ENCODE data around the gene FAM25C.
"Not testable (repeated sequence)": the region's sequence is repeated elsewhere in the genome, so short reads cannot be mapped to it uniquely, and the experiment has no call there.

Gene FAM25C

DNA sequence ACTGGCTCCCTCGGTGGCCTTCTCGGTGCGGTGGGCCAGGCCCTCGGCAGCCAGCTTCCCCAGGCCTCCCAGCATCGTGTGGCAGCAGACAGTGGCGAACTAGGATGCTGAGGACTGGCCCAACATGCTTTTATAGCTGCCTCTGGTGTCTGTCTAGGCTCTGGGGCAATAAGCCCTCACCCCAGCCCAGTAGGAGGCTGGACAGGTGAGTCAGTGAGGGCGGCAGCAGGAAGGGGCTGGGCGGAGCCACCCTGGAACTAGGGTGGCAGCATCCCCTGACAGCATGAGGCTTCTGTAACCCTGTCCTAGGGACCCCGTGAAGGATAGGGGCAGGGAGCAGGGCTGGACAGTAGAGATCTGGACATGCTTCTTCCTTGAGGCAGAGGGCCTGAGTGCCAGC lies at the start of gene FAM25C:
Gene FAM25C, minus strand, starts transcription at position 101 of the 400 bp plus-strand sequence. Its CDS starts 26 bp downstream, at position 75.
- H3K4me3 ChIP-seq (ENCODE audit: low read depth, low read length); H3K36me3 ChIP-seq (replicated peaks); DNase-seq; H3K27ac ChIP-seq; in situ Hi-C loops (cut with HindIII; ENCODE audit: low pct_ligation_motif_present, low sequenced_read_pairs); H3K27me3 ChIP-seq (replicated peaks): not testable (repeated sequence)

DNA sequence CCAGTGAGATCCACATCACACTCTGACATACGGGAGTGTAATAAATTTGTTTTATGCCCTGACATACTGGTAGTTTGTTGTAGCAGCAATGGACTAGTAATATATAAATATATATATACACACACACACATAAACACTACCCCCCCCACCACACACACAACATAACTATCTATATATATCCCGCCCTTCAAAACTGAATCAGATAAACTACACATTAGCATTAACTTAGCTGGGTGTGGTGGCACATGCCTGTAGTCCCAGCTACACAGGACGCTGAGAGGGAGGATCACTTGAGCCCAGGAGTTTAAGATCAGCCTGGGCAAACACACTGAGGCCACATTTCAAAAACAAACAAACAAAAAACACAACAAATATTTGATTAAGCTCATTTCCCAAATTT lies 45.0 kb upstream of the FAM25C start:
- H3K4me3 ChIP-seq (ENCODE audit: low read depth, low read length); in situ Hi-C loops (cut with HindIII; ENCODE audit: low pct_ligation_motif_present, low sequenced_read_pairs): not testable (repeated sequence)

DNA sequence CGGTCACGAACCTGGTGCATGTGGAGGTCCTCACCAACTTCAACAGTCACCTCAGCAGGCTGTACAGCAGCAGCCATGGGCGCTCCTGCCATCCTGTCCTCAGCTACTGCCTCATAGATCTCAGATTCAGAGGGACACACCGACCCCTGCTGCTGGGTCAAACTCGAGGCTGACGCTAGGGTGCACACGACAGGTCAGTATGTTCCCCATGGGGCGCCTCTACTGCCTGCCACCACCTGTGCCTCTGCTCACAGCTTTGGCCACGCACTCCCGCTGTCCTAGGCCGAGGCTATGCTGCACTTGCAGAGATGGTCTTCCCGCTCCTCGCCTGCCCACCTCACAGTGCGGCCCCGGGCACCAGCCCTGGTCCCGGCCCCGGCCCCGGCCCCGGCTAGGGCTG lies 31.8 kb upstream of the FAM25C start:
- H3K27ac ChIP-seq; H3K27me3 ChIP-seq (replicated peaks); DNase-seq; H3K36me3 ChIP-seq (replicated peaks); H3K4me3 ChIP-seq (ENCODE audit: low read depth, low read length); in situ Hi-C loops (cut with HindIII; ENCODE audit: low pct_ligation_motif_present, low sequenced_read_pairs): not testable (repeated sequence)

More for the DNA sequence above, 45.0 kb upstream of the FAM25C start:
- not testable (repeated sequence) for DNase-seq; H3K27me3 ChIP-seq (replicated peaks); H3K27ac ChIP-seq; H3K36me3 ChIP-seq (replicated peaks)

DNA sequence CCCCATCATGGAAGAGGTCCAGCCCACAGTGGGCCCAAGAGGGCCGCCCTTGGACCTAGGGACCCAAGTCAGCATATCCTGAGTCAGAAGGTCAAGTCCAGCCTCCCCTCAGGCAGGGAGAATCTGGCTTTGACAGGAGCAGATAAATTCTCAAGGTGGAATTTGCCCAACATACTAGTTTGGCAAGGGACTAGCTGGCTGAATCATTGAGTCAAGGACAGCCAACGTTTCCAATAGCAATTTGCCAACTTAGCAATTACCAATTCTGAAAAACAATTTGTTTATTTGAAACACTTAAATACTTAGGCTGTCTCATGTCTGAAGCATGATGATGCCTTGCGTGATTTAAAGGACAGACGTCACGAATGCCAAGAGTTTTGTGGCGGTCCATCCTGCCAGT lies 2.7 kb upstream of the FAM25C start:
- H3K27me3 ChIP-seq (replicated peaks); H3K27ac ChIP-seq; H3K4me3 ChIP-seq (ENCODE audit: low read depth, low read length); DNase-seq; in situ Hi-C loops (cut with HindIII; ENCODE audit: low pct_ligation_motif_present, low sequenced_read_pairs); H3K36me3 ChIP-seq (replicated peaks): not testable (repeated sequence)

DNA sequence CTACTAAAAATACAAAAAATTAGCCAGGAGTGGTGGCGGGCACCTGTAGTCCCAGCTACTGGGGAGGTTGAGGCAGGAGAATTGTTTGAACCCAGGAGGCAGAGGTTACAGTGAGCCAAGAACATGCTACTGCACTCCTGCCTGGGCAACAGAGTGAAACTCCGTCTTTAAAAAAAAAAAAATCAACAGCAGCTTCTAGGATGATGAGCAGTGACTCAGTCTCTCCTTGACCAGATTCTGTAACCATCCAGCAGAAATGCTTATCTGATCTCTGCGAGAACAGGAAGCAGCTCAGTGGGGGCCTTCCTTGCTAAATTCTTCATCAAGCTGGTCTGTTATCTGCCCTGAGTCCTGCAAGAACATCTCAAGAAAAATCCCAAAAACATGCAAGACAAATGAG lies 5.5 kb downstream of the FAM25C start:
- H3K27ac ChIP-seq; H3K36me3 ChIP-seq (replicated peaks); in situ Hi-C loops (cut with HindIII; ENCODE audit: low pct_ligation_motif_present, low sequenced_read_pairs); H3K4me3 ChIP-seq (ENCODE audit: low read depth, low read length); H3K27me3 ChIP-seq (replicated peaks): not testable (repeated sequence)
- peak; percentile 82 for DNase-seq

DNA sequence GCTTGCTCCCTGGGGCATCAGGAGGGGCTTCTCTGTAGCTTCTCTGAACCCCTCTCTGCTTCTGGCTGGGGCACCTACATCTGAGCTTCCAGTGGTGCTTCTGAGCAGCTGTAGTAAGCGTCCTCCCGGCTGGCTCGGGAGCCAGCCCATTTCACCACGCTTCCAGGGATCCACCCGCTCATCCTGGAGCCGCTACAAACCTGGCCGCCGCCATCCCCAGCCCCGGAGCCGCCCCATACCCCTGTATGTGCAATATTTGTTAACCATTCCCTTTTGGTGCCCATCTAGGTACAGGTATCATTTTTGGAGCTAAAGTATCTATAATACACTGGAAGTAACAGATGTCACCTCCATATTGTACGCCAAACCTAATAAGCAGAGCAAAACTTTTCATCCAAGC lies 7.0 kb downstream of the FAM25C start:
- H3K36me3 ChIP-seq (replicated peaks); H3K4me3 ChIP-seq (ENCODE audit: low read depth, low read length); in situ Hi-C loops (cut with HindIII; ENCODE audit: low pct_ligation_motif_present, low sequenced_read_pairs); H3K27ac ChIP-seq; H3K27me3 ChIP-seq (replicated peaks); DNase-seq: not testable (repeated sequence)

DNA sequence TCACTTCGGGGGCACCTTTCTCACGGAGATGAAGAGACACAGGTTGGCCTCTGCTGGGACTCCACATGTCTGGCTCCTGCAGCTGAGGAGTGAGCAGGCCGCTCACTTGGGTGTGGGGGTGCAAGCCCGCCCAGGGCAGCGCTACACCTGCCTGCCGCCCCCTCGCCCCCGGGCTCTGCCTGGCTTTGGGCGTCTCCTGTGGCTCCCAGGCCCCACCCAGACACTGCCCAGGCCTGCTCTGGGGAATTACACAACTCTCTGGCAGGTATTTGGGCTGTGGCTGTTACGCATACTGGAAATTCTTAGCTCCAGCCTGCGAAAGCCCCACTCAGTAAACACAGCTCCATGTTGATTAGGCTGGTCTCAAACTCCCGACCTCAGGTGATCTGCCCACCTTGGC lies 7.9 kb downstream of the FAM25C start:
- H3K27me3 ChIP-seq (replicated peaks); DNase-seq; in situ Hi-C loops (cut with HindIII; ENCODE audit: low pct_ligation_motif_present, low sequenced_read_pairs); H3K27ac ChIP-seq; H3K36me3 ChIP-seq (replicated peaks); H3K4me3 ChIP-seq (ENCODE audit: low read depth, low read length): not testable (repeated sequence)

DNA sequence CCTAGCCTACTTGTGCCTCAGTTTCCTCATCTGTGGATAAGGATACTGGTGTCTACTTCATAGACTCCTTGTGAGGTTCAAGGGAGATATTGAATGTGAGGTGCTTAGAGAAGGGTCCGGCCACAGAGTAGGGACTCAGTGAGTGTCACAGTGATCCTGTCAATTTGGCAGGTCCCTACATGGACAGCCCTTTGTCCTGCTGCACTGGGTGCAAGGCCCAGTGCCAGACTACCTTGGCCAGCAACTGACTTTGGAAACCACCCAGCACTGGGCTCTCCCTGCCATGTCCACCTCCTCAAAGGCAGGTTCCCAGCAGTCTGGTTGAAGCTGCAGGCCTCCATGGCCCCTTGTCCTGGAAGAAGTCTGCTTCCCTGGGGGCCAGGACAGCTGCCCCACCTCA lies 9.5 kb downstream of the FAM25C start:
- H3K27ac ChIP-seq; DNase-seq; in situ Hi-C loops (cut with HindIII; ENCODE audit: low pct_ligation_motif_present, low sequenced_read_pairs); H3K27me3 ChIP-seq (replicated peaks); H3K4me3 ChIP-seq (ENCODE audit: low read depth, low read length); H3K36me3 ChIP-seq (replicated peaks): not testable (repeated sequence)

DNA sequence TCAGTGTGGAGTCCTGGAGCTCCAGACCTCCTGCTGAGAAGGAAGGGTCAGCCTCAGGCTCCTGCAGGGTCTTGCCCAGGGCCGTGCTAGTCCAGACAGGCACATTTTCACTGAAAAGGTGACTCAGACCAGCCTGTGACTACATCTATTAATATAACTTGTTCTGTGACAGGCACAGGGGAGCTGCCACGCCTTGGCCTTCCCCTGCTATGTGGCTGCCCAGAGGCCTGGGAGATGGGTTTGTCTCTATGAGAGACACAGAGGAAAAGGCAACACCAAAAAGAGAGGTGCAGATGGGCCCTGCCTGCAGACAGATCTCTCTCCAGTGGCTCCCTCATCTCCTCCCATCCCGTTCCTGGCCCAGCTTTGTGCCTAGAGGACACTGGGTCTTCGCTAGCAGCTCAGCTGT lies 10.0 kb downstream of the FAM25C start:
- in situ Hi-C loops (cut with HindIII; ENCODE audit: low pct_ligation_motif_present, low sequenced_read_pairs); H3K36me3 ChIP-seq (replicated peaks): not testable (repeated sequence)

DNA sequence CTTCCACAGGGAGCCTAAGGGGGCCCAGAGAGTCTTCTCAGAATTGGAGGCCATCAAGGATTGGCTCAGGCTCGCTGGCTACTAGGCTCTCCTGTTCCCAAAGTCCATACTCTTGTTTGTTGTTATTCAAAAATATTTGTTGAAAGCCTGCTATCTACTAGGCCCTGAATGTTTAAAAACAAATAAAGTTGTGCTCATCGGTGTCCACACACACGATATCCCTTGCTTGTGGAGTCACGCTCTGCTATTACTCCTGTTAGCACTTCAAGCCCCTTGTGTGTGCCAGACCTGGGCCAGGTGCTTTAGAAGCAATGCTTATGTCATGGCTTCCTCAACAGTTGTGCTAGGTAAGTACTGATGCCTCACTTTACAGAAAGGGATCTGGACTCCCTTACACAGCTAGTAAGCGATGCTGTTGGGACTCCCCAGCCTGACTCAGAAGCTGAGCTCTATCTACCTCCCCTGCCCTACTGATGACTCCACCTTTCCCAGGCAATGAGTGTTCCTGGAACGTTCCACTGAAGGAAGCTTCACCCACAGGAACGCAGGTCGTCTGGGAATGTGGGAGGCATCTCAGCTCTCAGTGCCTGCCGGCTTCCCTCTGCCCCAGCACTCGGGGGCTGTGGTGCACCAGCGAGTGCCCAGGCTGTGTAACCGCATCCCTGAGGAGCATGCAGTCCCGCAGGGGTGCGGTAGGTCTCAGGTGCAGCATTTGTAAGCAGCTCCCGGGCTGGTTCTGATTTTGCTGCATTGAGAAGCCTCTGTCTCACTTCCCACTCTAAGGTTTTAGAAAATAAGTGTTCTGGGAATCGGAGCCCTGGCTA lies 10.7 kb downstream of the FAM25C start:
- H3K4me3 ChIP-seq (ENCODE audit: low read depth, low read length); H3K36me3 ChIP-seq (replicated peaks); in situ Hi-C loops (cut with HindIII; ENCODE audit: low pct_ligation_motif_present, low sequenced_read_pairs); H3K27me3 ChIP-seq (replicated peaks): not testable (repeated sequence)
- peak; percentile 68 for DNase-seq
- H3K27ac ChIP-seq, result peak overlapping the region; percentile 98

More for the DNA sequence above, 10.0 kb downstream of the FAM25C start:
- not testable (repeated sequence) for H3K27ac ChIP-seq; H3K27me3 ChIP-seq (replicated peaks); H3K4me3 ChIP-seq (ENCODE audit: low read depth, low read length)
- DNase-seq, result peak; percentile 14

DNA sequence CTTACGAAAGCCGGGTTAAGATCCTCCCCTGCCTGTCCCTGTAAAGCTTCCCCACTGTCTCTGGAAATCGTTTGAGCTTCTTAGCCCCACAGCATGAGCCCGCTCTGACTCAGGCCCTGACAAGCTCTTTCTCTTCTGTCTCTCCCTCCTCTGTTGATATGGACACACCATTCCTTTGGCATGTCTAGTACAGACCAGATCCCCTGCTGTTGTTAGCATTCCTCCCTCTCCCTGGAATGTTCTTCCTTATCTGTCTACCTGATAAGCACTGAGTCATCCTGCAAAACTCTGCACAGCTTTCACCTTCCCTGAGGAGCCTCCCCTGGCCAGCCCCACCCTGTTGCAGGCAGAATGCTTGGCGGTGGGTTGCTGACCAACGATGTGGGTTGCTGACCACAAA lies 11.6 kb downstream of the FAM25C start:
- H3K36me3 ChIP-seq (replicated peaks); DNase-seq; in situ Hi-C loops (cut with HindIII; ENCODE audit: low pct_ligation_motif_present, low sequenced_read_pairs); H3K27me3 ChIP-seq (replicated peaks); H3K4me3 ChIP-seq (ENCODE audit: low read depth, low read length); H3K27ac ChIP-seq: not testable (repeated sequence)

DNA sequence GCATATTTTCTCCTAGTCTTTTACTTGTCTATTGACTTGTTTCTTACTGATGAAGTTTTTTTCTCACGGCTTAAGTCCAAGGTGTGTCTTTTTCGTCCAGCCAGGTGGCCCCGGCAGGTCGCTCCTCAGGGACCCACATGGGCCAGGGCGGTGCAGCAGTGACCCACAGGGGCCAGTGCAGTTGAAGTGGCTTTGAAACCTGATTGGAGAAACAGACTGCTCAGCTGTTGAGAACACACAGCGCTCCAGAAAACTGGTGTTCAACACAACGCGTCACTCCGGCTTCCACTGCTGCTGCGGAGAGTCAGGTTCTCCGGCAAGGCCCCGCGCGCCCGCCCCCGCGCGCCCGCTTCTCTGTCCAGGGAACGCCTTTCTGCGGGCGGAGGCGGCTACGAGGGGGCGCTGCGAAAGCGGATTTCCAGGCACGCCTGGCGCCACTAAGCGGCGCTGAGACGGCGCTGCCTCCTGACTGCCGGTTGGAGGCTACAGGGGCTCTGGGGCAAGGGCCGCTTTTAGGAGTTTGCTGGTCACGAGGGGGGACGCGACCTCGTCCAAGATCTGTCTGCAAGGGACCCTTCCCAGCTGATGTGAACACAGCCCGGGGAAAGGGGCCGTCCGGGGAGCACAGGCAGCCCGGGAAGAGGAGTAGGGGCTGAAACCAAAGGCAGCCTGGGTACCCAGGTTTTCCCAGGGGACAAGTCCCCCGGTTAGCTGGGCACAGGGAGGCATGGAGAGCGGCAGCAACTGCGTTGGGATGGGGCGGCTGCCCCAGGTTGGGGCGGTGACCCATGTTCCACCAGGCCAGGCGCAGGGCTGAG lies 13.0 kb downstream of the FAM25C start:
- H3K36me3 ChIP-seq (replicated peaks); in situ Hi-C loops (cut with HindIII; ENCODE audit: low pct_ligation_motif_present, low sequenced_read_pairs); H3K27me3 ChIP-seq (replicated peaks); H3K4me3 ChIP-seq (ENCODE audit: low read depth, low read length): not testable (repeated sequence)
- H3K27ac ChIP-seq, result peak overlapping the region; percentile 84
- DNase-seq, result peak; percentile 64

DNA sequence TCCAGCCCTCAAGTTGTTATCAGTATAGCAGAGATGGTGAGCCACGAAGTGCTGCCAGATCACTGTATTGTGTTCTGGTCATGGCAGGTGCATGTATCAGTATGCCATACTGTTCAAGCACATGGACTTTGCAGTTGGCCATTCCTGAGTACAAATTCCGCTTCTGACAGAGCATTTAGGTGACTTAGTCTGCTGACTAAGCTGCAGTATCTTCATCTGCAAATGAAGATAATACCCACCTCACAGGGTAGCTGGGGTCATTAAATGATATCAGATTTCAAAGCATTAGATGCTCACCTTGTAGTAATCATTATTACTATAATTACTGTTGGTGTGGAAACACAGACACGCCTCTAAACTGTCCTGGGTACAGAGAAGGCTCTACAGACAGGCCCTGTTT lies 24.2 kb downstream of the FAM25C start:
- H3K27ac ChIP-seq; in situ Hi-C loops (cut with HindIII; ENCODE audit: low pct_ligation_motif_present, low sequenced_read_pairs); DNase-seq; H3K36me3 ChIP-seq (replicated peaks); H3K27me3 ChIP-seq (replicated peaks); H3K4me3 ChIP-seq (ENCODE audit: low read depth, low read length): not testable (repeated sequence)

DNA sequence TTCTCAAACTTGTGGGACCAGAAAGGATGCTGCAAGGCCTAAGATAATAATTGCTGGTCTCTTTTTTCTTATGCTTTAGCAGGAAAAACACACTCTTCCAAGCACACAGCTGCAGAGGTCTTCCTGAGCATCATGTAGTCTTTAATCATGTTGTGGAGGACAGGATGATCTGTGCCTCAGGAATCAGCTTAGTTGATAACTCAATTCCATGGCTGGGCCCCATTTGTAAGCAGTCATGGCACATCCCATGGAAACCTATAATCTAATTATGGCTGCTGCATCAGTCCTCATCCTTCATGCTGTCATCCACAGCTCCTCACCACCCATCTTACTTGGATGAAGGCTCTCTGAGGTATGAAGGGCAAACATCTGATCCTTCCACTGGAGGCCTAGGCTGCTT lies 26.5 kb downstream of the FAM25C start:
- H3K36me3 ChIP-seq (replicated peaks); in situ Hi-C loops (cut with HindIII; ENCODE audit: low pct_ligation_motif_present, low sequenced_read_pairs); H3K27ac ChIP-seq; DNase-seq; H3K27me3 ChIP-seq (replicated peaks); H3K4me3 ChIP-seq (ENCODE audit: low read depth, low read length): not testable (repeated sequence)

DNA sequence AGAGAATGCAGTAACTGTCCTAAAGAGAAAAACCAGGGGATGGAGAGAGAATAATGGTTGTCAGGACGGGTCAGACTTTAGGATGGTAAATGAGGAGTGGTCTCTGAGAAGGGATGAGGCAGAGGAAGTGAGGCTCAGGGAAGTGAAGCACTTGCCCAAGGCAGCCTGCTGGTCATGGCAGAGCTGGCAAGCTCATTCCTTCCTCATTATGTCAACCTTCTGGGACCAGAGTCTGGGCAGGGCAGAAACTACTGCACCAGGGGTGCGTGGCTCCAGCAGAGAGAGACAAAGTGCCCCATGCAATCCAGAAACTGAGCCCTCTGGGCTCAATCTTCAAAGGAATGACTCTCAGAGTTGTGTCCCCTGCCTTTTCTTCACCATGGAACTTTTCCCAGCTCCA lies 27.5 kb downstream of the FAM25C start:
- H3K27ac ChIP-seq; DNase-seq; in situ Hi-C loops (cut with HindIII; ENCODE audit: low pct_ligation_motif_present, low sequenced_read_pairs); H3K27me3 ChIP-seq (replicated peaks); H3K4me3 ChIP-seq (ENCODE audit: low read depth, low read length); H3K36me3 ChIP-seq (replicated peaks): not testable (repeated sequence)
